ENCODE results near the gene SLC35B1.

Gene SLC35B1

DNA sequence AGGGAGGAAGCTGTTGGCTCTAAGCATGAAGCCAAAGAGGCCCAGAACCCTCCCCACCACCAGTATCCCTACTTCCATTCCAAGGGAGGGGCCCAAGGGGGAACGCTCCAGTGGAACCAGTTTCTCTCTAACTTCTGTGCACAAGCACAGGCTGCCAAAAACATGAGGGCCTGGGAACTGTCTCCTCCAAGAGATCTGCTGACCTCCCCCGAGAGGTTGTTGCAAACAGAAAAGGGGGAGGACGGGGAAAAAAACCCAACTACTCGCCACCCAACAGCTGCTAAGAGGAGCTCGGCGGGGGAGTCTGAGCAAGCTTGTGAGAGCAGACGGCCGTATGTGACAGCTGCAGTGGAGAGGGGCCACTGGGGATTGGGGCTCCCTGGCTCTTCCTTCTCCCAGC, 15.7 kb upstream of the SLC35B1 start:
- Histone ChIP-seq H3K4me3 (ENCODE audit: insufficient read length, low read depth) (no peak overlapping the region), H3K9me3 (ENCODE audit: insufficient read depth, low read length) (no peaks in the 10 kb centered on the region), H3K9ac (ENCODE audit: insufficient read length, low read depth) (no peak overlapping the region), H3K27me3 (ENCODE audit: insufficient read depth, insufficient read length) (no peaks in the 10 kb centered on the region), H3K36me3 (ENCODE audit: insufficient read depth, insufficient read length, low read length) (peaks cover 30% of the 10 kb centered on the region), H3K4me1 (ENCODE audit: insufficient read depth, insufficient read length) (peaks cover 6% of the 10 kb centered on the region)
- no peak for TF ChIP-seq ZNF274 (IDR thresholded peaks at IDR 0.05; ENCODE audit: low read depth, low read length)
- no peak for TF ChIP-seq SUZ12 (IDR thresholded peaks at IDR 0.05; ENCODE audit: extremely low read depth, insufficient read depth, insufficient read length)
- TF ChIP-seq YY1 (IDR thresholded peaks at IDR 0.05; ENCODE audit: insufficient read depth, insufficient read length): no peak
- no peak for DNase-seq (ENCODE audit: low read depth, low spot score)

GRCh38 chr17:49722066-49722465, 14.3 kb upstream of the SLC35B1 start:
- DNase-seq (ENCODE audit: low read depth, low spot score): no peak

GRCh38 chr17:49717371-49717861, 9.7 kb upstream of the SLC35B1 start:
- Histone ChIP-seq H3K9me3 (ENCODE audit: insufficient read depth, low read length) (no peaks in the 10 kb centered on the region), H3K4me3 (ENCODE audit: insufficient read length, low read depth) (no peak overlapping the region), H3K27me3 (ENCODE audit: insufficient read depth, insufficient read length) (no peaks in the 10 kb centered on the region), H3K4me1 (ENCODE audit: insufficient read depth, insufficient read length) (peaks cover 6% of the 10 kb centered on the region), H3K9ac (ENCODE audit: insufficient read length, low read depth) (no peak overlapping the region), H3K36me3 (ENCODE audit: insufficient read depth, insufficient read length, low read length) (peaks cover 64% of the 10 kb centered on the region)
- no peak for DNase-seq (ENCODE audit: low read depth, low spot score)
- TF ChIP-seq SUZ12 (IDR thresholded peaks at IDR 0.05; ENCODE audit: extremely low read depth, insufficient read depth, insufficient read length) (no peak), ZNF274 (IDR thresholded peaks at IDR 0.05; ENCODE audit: low read depth, low read length) (no peak), YY1 (IDR thresholded peaks at IDR 0.05; ENCODE audit: insufficient read depth, insufficient read length) (no peak)

More at GRCh38 chr17:49722066-49722465, 14.3 kb upstream of the SLC35B1 start:
- Histone ChIP-seq H3K4me1 (ENCODE audit: insufficient read depth, insufficient read length) (peaks cover 6% of the 10 kb centered on the region), H3K9ac (ENCODE audit: insufficient read length, low read depth) (no peak overlapping the region), H3K36me3 (ENCODE audit: insufficient read depth, insufficient read length, low read length) (peaks cover 43% of the 10 kb centered on the region), H3K9me3 (ENCODE audit: insufficient read depth, low read length) (no peaks in the 10 kb centered on the region), H3K27me3 (ENCODE audit: insufficient read depth, insufficient read length) (no peaks in the 10 kb centered on the region), H3K4me3 (ENCODE audit: insufficient read length, low read depth) (no peak overlapping the region)
- TF ChIP-seq ZNF274 (IDR thresholded peaks at IDR 0.05; ENCODE audit: low read depth, low read length) (no peak), SUZ12 (IDR thresholded peaks at IDR 0.05; ENCODE audit: extremely low read depth, insufficient read depth, insufficient read length) (no peak), YY1 (IDR thresholded peaks at IDR 0.05; ENCODE audit: insufficient read depth, insufficient read length) (no peak)

DNA sequence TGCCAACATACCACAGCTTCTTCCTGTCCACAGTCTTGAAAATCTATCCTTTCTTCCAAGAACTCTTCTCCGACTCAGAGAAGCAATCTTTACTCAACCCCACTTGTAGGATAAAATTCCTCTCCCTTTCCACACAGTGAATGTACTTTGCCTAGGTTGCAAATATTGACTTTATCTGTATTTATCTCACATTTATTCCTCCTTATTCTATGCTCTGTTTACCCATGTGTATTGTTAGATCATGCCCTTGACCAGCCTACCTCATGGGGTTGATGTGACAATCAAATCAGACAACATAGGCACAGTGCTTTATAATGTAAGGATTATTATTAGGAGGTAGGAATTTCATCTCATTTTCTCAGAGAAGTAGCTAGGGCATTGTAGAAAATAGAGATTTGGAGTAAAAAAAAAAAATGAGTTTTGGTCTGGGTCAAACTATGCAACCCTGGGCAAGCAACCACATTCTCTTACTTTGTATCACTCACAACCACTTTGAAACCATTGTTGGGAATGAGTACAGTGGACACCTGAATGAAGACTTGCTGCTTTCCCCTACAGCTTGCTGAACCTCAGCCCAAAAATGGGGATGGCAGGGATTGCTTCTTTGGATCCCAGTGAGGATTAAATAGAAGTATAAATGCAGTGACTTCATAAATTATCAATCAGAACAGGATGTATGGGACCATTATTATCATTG, 9.1 kb upstream of the SLC35B1 start:
- TF ChIP-seq YY1 (IDR thresholded peaks at IDR 0.05; ENCODE audit: insufficient read depth, insufficient read length): no peak
- no peak for TF ChIP-seq SUZ12 (IDR thresholded peaks at IDR 0.05; ENCODE audit: extremely low read depth, insufficient read depth, insufficient read length)
- TF ChIP-seq ZNF274 (IDR thresholded peaks at IDR 0.05; ENCODE audit: low read depth, low read length): no peak
- no peak for DNase-seq (ENCODE audit: low read depth, low spot score)
- Histone ChIP-seq H3K36me3 (ENCODE audit: insufficient read depth, insufficient read length, low read length) (peaks cover 65% of the 10 kb centered on the region), H3K9ac (ENCODE audit: insufficient read length, low read depth) (no peak overlapping the region), H3K27me3 (ENCODE audit: insufficient read depth, insufficient read length) (no peaks in the 10 kb centered on the region), H3K4me3 (ENCODE audit: insufficient read length, low read depth) (no peak overlapping the region), H3K4me1 (ENCODE audit: insufficient read depth, insufficient read length) (peaks cover 6% of the 10 kb centered on the region), H3K9me3 (ENCODE audit: insufficient read depth, low read length) (no peaks in the 10 kb centered on the region)

DNA sequence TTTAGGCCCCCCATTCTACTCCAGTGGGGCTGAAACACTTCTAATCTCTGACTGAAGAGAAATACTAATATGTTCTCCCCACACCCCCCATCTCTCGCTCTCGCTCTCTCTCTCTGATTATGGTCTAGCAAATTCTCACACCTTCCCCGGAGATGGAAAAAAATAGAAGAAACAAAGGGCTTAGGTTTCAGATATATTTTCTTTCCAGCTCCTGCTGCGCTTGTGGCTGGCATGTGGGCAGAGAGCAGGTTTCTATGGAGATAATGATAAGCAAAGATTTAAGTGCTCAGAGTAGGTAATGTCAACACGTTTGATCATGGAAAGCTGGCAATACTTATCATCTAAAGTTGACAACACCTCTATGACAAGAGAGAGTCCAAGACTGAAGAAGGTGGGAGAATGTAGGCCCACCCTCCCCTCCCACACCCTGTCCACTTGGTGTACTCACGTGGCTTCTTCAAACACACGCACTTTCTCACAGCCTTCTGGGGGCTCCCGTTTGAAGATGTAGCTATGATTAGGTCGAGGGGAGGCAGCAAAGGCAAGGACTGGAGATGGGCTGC, 8.0 kb upstream of the SLC35B1 start:
- H3K9ac ChIP-seq (ENCODE audit: insufficient read length, low read depth): no peak overlapping the region
- DNase-seq (ENCODE audit: low read depth, low spot score): no peak
- H3K27me3 ChIP-seq (ENCODE audit: insufficient read depth, insufficient read length): no peaks in the 10 kb centered on the region
- peaks cover 66% of the 10 kb centered on the region for H3K36me3 ChIP-seq (ENCODE audit: insufficient read depth, insufficient read length, low read length)
- peaks cover 6% of the 10 kb centered on the region for H3K4me1 ChIP-seq (ENCODE audit: insufficient read depth, insufficient read length)
- TF ChIP-seq SUZ12 (IDR thresholded peaks at IDR 0.05; ENCODE audit: extremely low read depth, insufficient read depth, insufficient read length) (no peak), ZNF274 (IDR thresholded peaks at IDR 0.05; ENCODE audit: low read depth, low read length) (no peak), YY1 (IDR thresholded peaks at IDR 0.05; ENCODE audit: insufficient read depth, insufficient read length) (no peak)
- H3K4me3 ChIP-seq (ENCODE audit: insufficient read length, low read depth): no peak overlapping the region
- no peaks in the 10 kb centered on the region for H3K9me3 ChIP-seq (ENCODE audit: insufficient read depth, low read length)

DNA sequence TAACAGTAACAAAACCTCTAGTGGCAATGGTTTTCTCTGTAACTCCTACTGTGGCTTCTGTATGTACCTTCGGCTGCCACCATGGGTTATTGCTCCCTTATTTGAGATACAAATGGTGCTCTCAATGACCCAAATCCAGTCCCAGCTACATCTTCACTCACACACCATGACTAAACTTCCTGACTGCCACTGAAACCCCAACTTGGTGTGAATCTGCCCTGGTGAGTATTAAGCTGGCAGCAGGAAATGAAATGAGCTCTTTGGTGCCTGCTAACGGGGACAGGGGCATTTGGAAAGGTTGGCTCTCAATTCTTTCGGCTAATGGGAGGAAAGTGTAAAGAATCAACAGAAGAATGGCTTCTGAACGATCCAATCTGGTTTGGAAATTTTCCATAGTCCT, 7.5 kb upstream of the SLC35B1 start:
- Histone ChIP-seq H3K4me1 (ENCODE audit: insufficient read depth, insufficient read length) (peaks cover 6% of the 10 kb centered on the region), H3K4me3 (ENCODE audit: insufficient read length, low read depth) (no peak overlapping the region), H3K9me3 (ENCODE audit: insufficient read depth, low read length) (no peaks in the 10 kb centered on the region), H3K36me3 (ENCODE audit: insufficient read depth, insufficient read length, low read length) (peaks cover 66% of the 10 kb centered on the region), H3K27me3 (ENCODE audit: insufficient read depth, insufficient read length) (no peaks in the 10 kb centered on the region), H3K9ac (ENCODE audit: insufficient read length, low read depth) (no peak overlapping the region)
- no peak for TF ChIP-seq SUZ12 (IDR thresholded peaks at IDR 0.05; ENCODE audit: extremely low read depth, insufficient read depth, insufficient read length)
- no peak for TF ChIP-seq ZNF274 (IDR thresholded peaks at IDR 0.05; ENCODE audit: low read depth, low read length)
- no peak for TF ChIP-seq YY1 (IDR thresholded peaks at IDR 0.05; ENCODE audit: insufficient read depth, insufficient read length)
- no peak for DNase-seq (ENCODE audit: low read depth, low spot score)

DNA sequence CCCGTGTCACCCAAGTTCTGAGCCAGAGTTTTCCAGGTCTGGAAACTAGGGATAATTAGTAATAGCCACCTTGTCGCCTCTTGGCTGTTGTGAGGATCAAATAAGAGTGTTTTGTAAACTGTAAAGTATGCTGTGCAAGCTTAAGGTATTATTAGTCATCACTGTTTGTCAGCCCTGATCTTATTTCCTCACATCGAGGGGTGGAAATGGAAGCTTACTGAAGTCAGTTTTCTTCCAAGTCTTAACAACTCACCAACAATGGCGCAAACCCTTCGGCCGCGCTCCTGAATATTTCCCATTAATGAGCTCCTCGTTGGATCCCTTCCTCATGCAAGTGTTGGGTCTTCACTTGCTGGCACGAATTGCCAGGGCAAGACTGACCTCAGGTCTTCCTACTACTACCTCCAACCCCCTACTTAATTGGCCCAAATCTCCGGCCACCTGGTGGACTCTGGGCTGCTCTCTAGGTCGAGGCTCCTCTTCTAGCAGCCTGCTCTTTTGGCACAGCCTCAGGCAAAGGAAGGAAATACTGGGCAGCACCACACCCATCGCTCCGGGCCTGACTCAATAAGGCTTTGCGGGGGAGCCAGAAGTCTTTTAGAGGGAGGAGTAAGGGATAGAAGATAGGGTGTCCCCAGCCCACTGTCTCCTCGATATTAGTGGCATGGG, 885 bp upstream of the SLC35B1 start:
- Histone ChIP-seq H3K4me3 (ENCODE audit: insufficient read length, low read depth) (no peak overlapping the region), H3K36me3 (ENCODE audit: insufficient read depth, insufficient read length, low read length) (peaks cover 47% of the 10 kb centered on the region), H3K9ac (ENCODE audit: insufficient read length, low read depth) (no peak overlapping the region), H3K27me3 (ENCODE audit: insufficient read depth, insufficient read length) (no peaks in the 10 kb centered on the region), H3K9me3 (ENCODE audit: insufficient read depth, low read length) (no peaks in the 10 kb centered on the region), H3K4me1 (ENCODE audit: insufficient read depth, insufficient read length) (no peaks in the 10 kb centered on the region)
- no peak for DNase-seq (ENCODE audit: low read depth, low spot score)
- no peak for TF ChIP-seq YY1 (IDR thresholded peaks at IDR 0.05; ENCODE audit: insufficient read depth, insufficient read length)
- TF ChIP-seq SUZ12 (IDR thresholded peaks at IDR 0.05; ENCODE audit: extremely low read depth, insufficient read depth, insufficient read length): no peak
- TF ChIP-seq ZNF274 (IDR thresholded peaks at IDR 0.05; ENCODE audit: low read depth, low read length): no peak

All from NT2/D1 (cell line).